PC-3 (cell line): Measurements from ENCODE around the gene SLC18B1. TPM values are rescaled to one million over a fixed set of nuclear protein-coding genes. Genes with fewer than 3 reads are reported as not detected.
A peak's percentile ranks its signal among the peaks of the same experiment; 100 is the strongest.

ENCODE experiments used
- ATAC-seq: fragments of 200-7000 bp; cut with Tn5 transposase; 2 replicates; pipeline ENCODE4 v1.9.1; 2020; ENCODE audit warnings: mild to moderate bottlenecking, moderate library complexity
- BruUV-seq: library from RNA; stranded (reverse); fragments of 400-500 nt; replicated peaks from 2 replicates; lab custom pipeline; 2021; lab: Mats Ljungman, UMichigan
- CTCF ChIA-PET: fragments of 300-600 bp; sonication (Branson Sonifier 250); formaldehyde crosslinking; loops from one replicate; lab custom pipeline; 2022; ENCODE audit warnings: antibody characterized with exemption; lab: Charles Lee
- POLR2A ChIA-PET: fragments of 300-600 bp; sonication (Branson Sonifier 250); formaldehyde crosslinking; loops from one replicate; lab custom pipeline; 2022; ENCODE audit warnings: antibody characterized with exemption; ENCODE audit not compliant: unreplicated experiment; lab: Charles Lee
- DNase-seq: peaks from one replicate; pipeline ENCODE4 v3.0.0-alpha.2; 2015
- H2AFZ ChIP-seq: fragments of 300-600 bp; sonication (generic); 2 replicates; pipeline ENCODE4 v1.6.0; 2016; ENCODE audit warnings: antibody characterized with exemption, low read length
- H3F3A ChIP-seq: fragments of 300-600 bp; sonication (generic); one replicate; pipeline ENCODE4 v1.6.0; 2017; ENCODE audit warnings: antibody characterized with exemption, low read length, control low read depth, mild to moderate bottlenecking; ENCODE audit not compliant: unreplicated experiment
- H3K27ac ChIP-seq: fragments of 300-600 bp; sonication (generic); 2 replicates; pipeline ENCODE4 v1.5.1; 2016; ENCODE audit warnings: mild to moderate bottlenecking, low read length
- H3K27me3 ChIP-seq: fragments of 300-600 bp; sonication (generic); 2 replicates; pipeline ENCODE4 v1.6.1; 2016; ENCODE audit warnings: low read length, mixed read lengths
- H3K36me3 ChIP-seq: fragments of 300-600 bp; sonication (generic); 2 replicates; pipeline ENCODE4 v1.6.1; 2016; ENCODE audit warnings: low read depth, mixed run types, low read length, mixed read lengths
- H3K4me1 ChIP-seq: fragments of 300-600 bp; sonication (generic); 2 replicates; pipeline ENCODE4 v1.5.1; 2016; ENCODE audit warnings: low read length; ENCODE audit not compliant: insufficient read depth
- H3K4me2 ChIP-seq: fragments of 300-600 bp; sonication (generic); 2 replicates; pipeline ENCODE4 v1.6.0; 2016; ENCODE audit warnings: low read length
- H3K4me3 ChIP-seq: fragments of 300-600 bp; sonication (generic); 2 replicates; pipeline ENCODE4 v1.5.1; 2016; ENCODE audit warnings: mild to moderate bottlenecking, low read length, mixed read lengths
- H3K79me2 ChIP-seq: fragments of 300-600 bp; sonication (generic); 2 replicates; pipeline ENCODE4 v1.6.1; 2017; ENCODE audit warnings: low read length, mixed read lengths
- H3K9ac ChIP-seq: fragments of 300-600 bp; sonication (generic); 2 replicates; pipeline ENCODE4 v1.6.0; 2016; ENCODE audit warnings: mild to moderate bottlenecking, low read length
- H3K9me2 ChIP-seq: fragments of 300-600 bp; sonication (generic); replicated peaks from 2 replicates; pipeline ENCODE4 v1.6.1; 2016; ENCODE audit warnings: mixed run types, low read length, mixed read lengths
- H3K9me3 ChIP-seq: fragments of 300-600 bp; sonication (generic); 2 replicates; pipeline ENCODE4 v1.6.1; 2016; ENCODE audit warnings: low read length, mixed read lengths
- H4K20me1 ChIP-seq: fragments of 300-600 bp; sonication (generic); 2 replicates; pipeline ENCODE4 v1.6.1; 2016; ENCODE audit warnings: low read length, mixed read lengths
- EZH2 ChIP-seq: fragments of 300-600 bp; sonication (generic); IDR thresholded peaks from one replicate; pipeline ENCODE4 v1.6.1; 2017; ENCODE audit warnings: antibody characterized with exemption, mild to moderate bottlenecking, low read length; ENCODE audit not compliant: unreplicated experiment
- EZH2phosphoT487 ChIP-seq: fragments of 300-600 bp; sonication (generic); IDR thresholded peaks from 2 replicates; pipeline ENCODE4 v1.6.1; 2018; ENCODE audit warnings: mild to moderate bottlenecking, antibody characterized with exemption, low read length, borderline replicate concordance
- intact Hi-C: fragments of 100-400 bp; cut with micrococcal nuclease; formaldehyde crosslinking; loops from 2 replicates; pipeline ENCODE4 v1.9.0; 2023
- total RNA-seq: library from RNA; depleted of rRNA; stranded (reverse); fragments of >200 nt; gene quantifications from 2 replicates; pipeline ENCODE4 v1.2.3, GENCODE V29; 2014
- TF ChIP-seq, protein P1 (sequence below): fragments of 300-600 bp; sonication (generic); conservative IDR thresholded peaks from 2 replicates; pipeline ENCODE4 v1.5.1; 2017; ENCODE audit warnings: antibody characterized with exemption, low read depth, mild to moderate bottlenecking, low read length

Gene SLC18B1
- total RNA-seq, 1 experiment from 2014 or later = 8.4 TPM

DNA sequence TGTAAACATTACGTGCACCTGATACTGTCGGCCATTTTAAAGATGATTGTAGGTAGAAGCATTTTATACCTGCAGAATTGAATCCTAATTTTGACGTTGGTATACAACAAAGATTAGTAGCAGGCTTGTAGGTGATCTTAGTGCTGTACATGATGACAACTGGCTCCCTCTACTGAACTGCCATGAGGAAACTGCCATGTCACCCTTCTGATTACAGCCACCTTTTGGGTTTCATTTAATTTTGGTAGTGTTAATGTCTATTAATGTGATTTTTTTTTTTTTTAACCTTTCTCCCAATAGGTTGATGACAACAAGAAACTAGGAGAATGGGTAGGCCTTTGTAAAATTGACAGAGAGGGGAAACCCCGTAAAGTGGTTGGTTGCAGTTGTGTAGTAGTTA, 18.2 kb upstream of the SLC18B1 start:
- ChIA-PET CTCF (no interaction called here), POLR2A (interaction anchor here (0.6 kb wide), 1 partner anchor 207 kb away, joined by 3 read pairs; no protein-coding TSS in a partner anchor)
- H2AFZ ChIP-seq = no peak overlapping the region
- H3K27me3 ChIP-seq = no peaks in the 10 kb centered on the region
- H3K4me2 ChIP-seq = peak overlapping the region; percentile 89
- peaks cover 47% of the 10 kb centered on the region for H3K79me2 ChIP-seq
- no peak overlapping the region for H3K27ac ChIP-seq
- peaks cover 28% of the 10 kb centered on the region for H3F3A ChIP-seq
- H3K4me1 ChIP-seq = peaks cover 21% of the 10 kb centered on the region
- H3K4me3 ChIP-seq = peak overlapping the region; percentile 92
- peaks cover 47% of the 10 kb centered on the region for H3K36me3 ChIP-seq
- DNase-seq = no peak
- intact Hi-C loops = no loop called here
- ATAC-seq = no peak
- peaks cover 52% of the 10 kb centered on the region for H4K20me1 ChIP-seq
- TF ChIP-seq EZH2phosphoT487 (no peak), EZH2 (no peak)
- TF ChIP-seq, protein P1, sequence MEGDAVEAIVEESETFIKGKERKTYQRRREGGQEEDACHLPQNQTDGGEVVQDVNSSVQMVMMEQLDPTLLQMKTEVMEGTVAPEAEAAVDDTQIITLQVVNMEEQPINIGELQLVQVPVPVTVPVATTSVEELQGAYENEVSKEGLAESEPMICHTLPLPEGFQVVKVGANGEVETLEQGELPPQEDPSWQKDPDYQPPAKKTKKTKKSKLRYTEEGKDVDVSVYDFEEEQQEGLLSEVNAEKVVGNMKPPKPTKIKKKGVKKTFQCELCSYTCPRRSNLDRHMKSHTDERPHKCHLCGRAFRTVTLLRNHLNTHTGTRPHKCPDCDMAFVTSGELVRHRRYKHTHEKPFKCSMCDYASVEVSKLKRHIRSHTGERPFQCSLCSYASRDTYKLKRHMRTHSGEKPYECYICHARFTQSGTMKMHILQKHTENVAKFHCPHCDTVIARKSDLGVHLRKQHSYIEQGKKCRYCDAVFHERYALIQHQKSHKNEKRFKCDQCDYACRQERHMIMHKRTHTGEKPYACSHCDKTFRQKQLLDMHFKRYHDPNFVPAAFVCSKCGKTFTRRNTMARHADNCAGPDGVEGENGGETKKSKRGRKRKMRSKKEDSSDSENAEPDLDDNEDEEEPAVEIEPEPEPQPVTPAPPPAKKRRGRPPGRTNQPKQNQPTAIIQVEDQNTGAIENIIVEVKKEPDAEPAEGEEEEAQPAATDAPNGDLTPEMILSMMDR = no peak
- no TSS peak for BruUV-seq
- peak overlapping the region; percentile 98; the same call in 1 of the 2 replicates for H3K9ac ChIP-seq
- no peaks in the 10 kb centered on the region for H3K9me3 ChIP-seq
- no peaks in the 10 kb centered on the region for H3K9me2 ChIP-seq

DNA sequence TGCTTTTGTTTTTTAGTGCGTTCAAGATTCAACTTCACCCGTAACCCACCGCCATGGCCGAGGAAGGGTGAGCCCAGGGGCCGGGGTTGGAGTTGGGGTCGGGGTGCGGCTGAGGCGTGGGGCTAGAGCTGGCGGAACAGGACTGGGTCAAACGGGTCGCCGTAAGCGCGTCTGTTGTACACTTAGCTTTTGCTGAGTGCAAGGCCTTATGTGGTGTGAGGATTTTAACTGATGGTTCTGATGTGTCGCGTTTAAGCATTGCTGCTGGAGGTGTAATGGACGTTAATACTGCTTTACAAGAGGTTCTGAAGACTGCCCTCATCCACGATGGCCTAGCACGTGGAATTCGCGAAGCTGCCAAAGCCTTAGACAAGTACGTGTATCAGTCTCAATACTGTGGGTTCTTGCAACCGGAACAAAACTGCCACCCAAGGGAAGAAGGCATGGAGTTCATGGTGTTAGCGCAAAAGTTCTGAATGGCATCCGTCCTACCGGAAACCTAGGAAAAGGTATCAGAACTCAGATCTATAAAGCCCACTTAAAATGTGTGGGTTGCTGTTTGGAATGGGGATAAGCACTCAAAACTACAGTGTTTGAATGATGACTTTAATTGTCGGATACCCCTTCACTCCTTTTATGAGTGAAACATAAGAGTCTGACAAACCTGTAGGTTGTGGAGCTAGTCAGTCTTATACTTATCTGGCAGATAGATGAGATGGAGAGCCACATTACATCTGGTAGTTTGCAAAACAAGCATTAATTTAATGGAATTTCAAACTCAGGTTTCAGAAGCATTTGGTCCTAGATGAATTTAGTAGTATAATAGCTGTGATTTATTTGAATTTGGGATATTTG, 16.5 kb upstream of the SLC18B1 start:
- peaks cover 51% of the 10 kb centered on the region for H4K20me1 ChIP-seq
- TF ChIP-seq, protein P1 = no peak
- TF ChIP-seq EZH2phosphoT487 (no peak), EZH2 (no peak)
- TSS peak; percentile 66 for BruUV-seq

More for the DNA sequence above, 16.5 kb upstream of the SLC18B1 start:
- H3K4me1 ChIP-seq = peaks cover 21% of the 10 kb centered on the region
- no peak overlapping the region for H3K27ac ChIP-seq
- no peak for DNase-seq
- ChIA-PET CTCF (no interaction called here), POLR2A (interaction anchor here (0.6 to 0.7 kb wide), 2 partner anchors 104 to 204 kb away, joined by 7 read pairs; no protein-coding TSS in a partner anchor)
- H3K9me2 ChIP-seq = no peaks in the 10 kb centered on the region
- H2AFZ ChIP-seq = no peak overlapping the region
- H3K4me2 ChIP-seq = peak overlapping the region; percentile 89
- no peak for ATAC-seq
- H3K79me2 ChIP-seq = peaks cover 47% of the 10 kb centered on the region
- H3K27me3 ChIP-seq = no peaks in the 10 kb centered on the region
- H3F3A ChIP-seq = peaks cover 20% of the 10 kb centered on the region
- H3K9me3 ChIP-seq = no peaks in the 10 kb centered on the region
- H3K9ac ChIP-seq = peak overlapping the region; percentile 98
- H3K36me3 ChIP-seq = peaks cover 47% of the 10 kb centered on the region
- H3K4me3 ChIP-seq = peak overlapping the region; percentile 92
- intact Hi-C loops = no loop called here
